Activated CD4-positive, alpha-beta memory T cell treated with anti-CD3 and anti-CD28 coated beads for 36 hours (primary cell): ENCODE measurements around the gene NEU3. TPM values are rescaled to one million over a fixed set of nuclear protein-coding genes. Genes with fewer than 3 reads are reported as not detected.
"Not testable (repeated sequence)": the region's sequence is repeated elsewhere in the genome, so short reads cannot be mapped to it uniquely, and the experiment has no call there.

ENCODE experiments used
- CTCF ChIA-PET: fragments of 350-600 bp; sonication (Branson Sonifier 250); formaldehyde crosslinking; loops from one replicate; lab custom pipeline; 2021; ENCODE audit warnings: antibody characterized with exemption, inconsistent platforms; lab: Charles Lee
- POLR2A ChIA-PET: fragments of 350-600 bp; sonication (Branson Sonifier 250); formaldehyde crosslinking; loops from one replicate; lab custom pipeline; 2021; ENCODE audit warnings: antibody characterized with exemption; lab: Charles Lee
- DNase-seq: peaks from one replicate; pipeline ENCODE4 v3.0.0-alpha.2; 2020
- H3K27ac Mint-ChIP-seq: one replicate; pipeline ENCODE4 v1.8.0; 2021; ENCODE audit warnings: mixed read lengths
- H3K27me3 Mint-ChIP-seq: one replicate; pipeline ENCODE4 v1.8.0; 2021; ENCODE audit warnings: mixed read lengths
- H3K36me3 Mint-ChIP-seq: one replicate; pipeline ENCODE4 v1.8.0; 2021; ENCODE audit warnings: mixed read lengths
- H3K4me1 Mint-ChIP-seq: one replicate; pipeline ENCODE4 v1.8.0; 2021; ENCODE audit warnings: low read depth, mixed read lengths
- H3K4me3 Mint-ChIP-seq: one replicate; pipeline ENCODE4 v1.8.0; 2021; ENCODE audit warnings: mild to moderate bottlenecking, mixed read lengths
- H3K9me3 Mint-ChIP-seq: one replicate; pipeline ENCODE4 v1.8.0; 2021; ENCODE audit warnings: mixed read lengths
- intact Hi-C: fragments of 100-400 bp; cut with micrococcal nuclease; formaldehyde crosslinking; loops from one replicate; pipeline ENCODE4 v1.15.1; 2023
- total RNA-seq, 2 experiments: library from RNA; stranded (reverse); gene quantifications; one replicate each; pipeline ENCODE4 v1.2.3, GENCODE V29; 2021

NEU3 gene
- total RNA-seq, 2 experiments from 2014 or later, result 13.6 to 14.3 TPM

GRCh38 chr11:75019200-75019599 is 30.5 kb downstream of the NEU3 start:
- H3K4me3 Mint-ChIP-seq, H3K27me3 Mint-ChIP-seq, H3K9me3 Mint-ChIP-seq, H3K27ac Mint-ChIP-seq, H3K36me3 Mint-ChIP-seq, DNase-seq, intact Hi-C loops, POLR2A ChIA-PET, H3K4me1 Mint-ChIP-seq: not testable (repeated sequence)
- CTCF ChIA-PET, result interaction anchor here (1.0 to 1.1 kb wide), 2 partner anchors 121 to 187 kb away, joined by 3 to 5 read pairs; no protein-coding TSS in a partner anchor

GRCh38 chr11:75020328-75020727 is 31.6 kb downstream of the NEU3 start:
- H3K4me3 Mint-ChIP-seq, H3K27ac Mint-ChIP-seq, DNase-seq, H3K4me1 Mint-ChIP-seq, H3K27me3 Mint-ChIP-seq, intact Hi-C loops, H3K36me3 Mint-ChIP-seq, POLR2A ChIA-PET, H3K9me3 Mint-ChIP-seq: not testable (repeated sequence)
- CTCF ChIA-PET, result interaction anchor here (0.8 to 8.7 kb wide), 3 partner anchors 11 to 229 kb away, joined by 5 to 120 read pairs (median 16); no protein-coding TSS in a partner anchor

GRCh38 chr11:75022296-75022695 is 33.6 kb downstream of the NEU3 start:
- Mint-ChIP-seq H3K27me3 (no peaks in the 10 kb centered on the region), H3K4me3 (no peak overlapping the region), H3K36me3 (no peaks in the 10 kb centered on the region), H3K4me1 (no peaks in the 10 kb centered on the region), H3K9me3 (peaks cover 3% of the 10 kb centered on the region), H3K27ac (no peak overlapping the region)
- intact Hi-C loops, result loop anchor here (2.0 kb wide), 1 partner anchor 119 kb away; no protein-coding TSS in a partner anchor
- DNase-seq, result no peak
- ChIA-PET POLR2A (interaction anchor here (0.6 to 0.8 kb wide), 2 partner anchors 8 to 73 kb away, joined by 3 read pairs; partner anchors contain the start of genes SPCS2 and XRRA1), CTCF (interaction anchor here (0.6 to 8.7 kb wide), 39 partner anchors 8 to 388 kb away, joined by 3 to 120 read pairs (median 5); partner anchors contain the start of genes NEU3 and TPBGL)

- H3K27ac Mint-ChIP-seq, result no peak overlapping the region
- H3K27me3 Mint-ChIP-seq, result no peaks in the 10 kb centered on the region
- peaks cover 3% of the 10 kb centered on the region for H3K9me3 Mint-ChIP-seq
- peak; percentile 85 for DNase-seq
- ChIA-PET POLR2A (interaction anchor here (0.6 to 0.8 kb wide), 2 partner anchors 9 to 74 kb away, joined by 3 read pairs; partner anchors contain the start of genes SPCS2 and XRRA1), CTCF (interaction anchor here (0.6 to 8.7 kb wide), 41 partner anchors 9 to 389 kb away, joined by 3 to 120 read pairs (median 5); partner anchors contain the start of genes NEU3 and TPBGL)
- intact Hi-C loops, result loop anchor here (1.0 to 2.0 kb wide), 3 partner anchors 118 to 225 kb away; no protein-coding TSS in a partner anchor
- H3K4me3 Mint-ChIP-seq, result no peak overlapping the region
- no peaks in the 10 kb centered on the region for H3K4me1 Mint-ChIP-seq
- no peaks in the 10 kb centered on the region for H3K36me3 Mint-ChIP-seq
These were observed 34.1 kb downstream of the NEU3 start for GRCh38 chr11:75022759-75023396.

GRCh38 chr11:75023446-75024067 is 34.8 kb downstream of the NEU3 start:
- DNase-seq, result no peak
- Mint-ChIP-seq H3K27me3 (no peaks in the 10 kb centered on the region), H3K27ac (no peak overlapping the region), H3K4me3 (no peak overlapping the region), H3K9me3 (peaks cover 3% of the 10 kb centered on the region), H3K36me3 (no peaks in the 10 kb centered on the region), H3K4me1 (no peaks in the 10 kb centered on the region)
- intact Hi-C loops, result loop anchor here (1.0 to 2.0 kb wide), 3 partner anchors 117 to 225 kb away; no protein-coding TSS in a partner anchor
- POLR2A ChIA-PET, result interaction anchor here (0.8 kb wide), 1 partner anchor 75 kb away, joined by 3 read pairs; the partner anchor contains the start of genes SPCS2 and XRRA1
- CTCF ChIA-PET, result interaction anchor here (0.9 to 8.7 kb wide), 24 partner anchors 9 to 354 kb away, joined by 3 to 120 read pairs (median 8); partner anchors contain the start of gene TPBGL

DNA sequence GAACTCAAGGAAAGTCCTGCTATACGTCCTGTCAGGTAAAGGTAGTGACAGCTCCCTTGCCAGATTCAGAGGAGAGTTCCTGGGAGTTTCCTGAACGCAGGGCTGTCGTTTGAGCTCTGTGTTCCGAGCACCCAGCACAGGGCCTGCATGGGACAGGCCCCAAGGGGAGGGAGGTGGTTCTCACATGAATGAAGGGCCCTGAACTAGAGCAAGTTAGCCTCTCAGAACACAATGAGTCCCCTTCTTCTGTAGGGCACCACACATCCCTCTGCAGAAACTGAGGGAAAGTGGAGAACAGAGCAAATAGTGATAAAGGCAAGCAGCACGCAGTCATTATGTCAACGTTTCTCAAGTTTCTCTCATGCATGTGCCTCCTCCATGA is 35.3 kb downstream of the NEU3 start:
- DNase-seq, result no peak
- intact Hi-C loops, result no loop called here
- Mint-ChIP-seq H3K27me3 (no peaks in the 10 kb centered on the region), H3K4me1 (no peaks in the 10 kb centered on the region), H3K36me3 (no peaks in the 10 kb centered on the region), H3K9me3 (no peaks in the 10 kb centered on the region), H3K4me3 (no peak overlapping the region), H3K27ac (no peak overlapping the region)
- CTCF ChIA-PET, result interaction anchor here (1.2 to 8.7 kb wide), 8 partner anchors 94 to 225 kb away, joined by 3 to 120 read pairs (median 23); partner anchors contain the start of gene TPBGL
- POLR2A ChIA-PET, result no interaction called here

GRCh38 chr11:75024764-75025211 is 36.1 kb downstream of the NEU3 start:
- H3K4me1 Mint-ChIP-seq, result no peaks in the 10 kb centered on the region
- H3K27ac Mint-ChIP-seq, result no peak overlapping the region
- POLR2A ChIA-PET, result no interaction called here
- no peaks in the 10 kb centered on the region for H3K36me3 Mint-ChIP-seq
- no peaks in the 10 kb centered on the region for H3K9me3 Mint-ChIP-seq
- CTCF ChIA-PET, result interaction anchor here (1.2 to 8.7 kb wide), 5 partner anchors 9 to 225 kb away, joined by 4 to 120 read pairs (median 26); partner anchors contain the start of gene TPBGL
- no peak for DNase-seq
- no peak overlapping the region for H3K4me3 Mint-ChIP-seq
- H3K27me3 Mint-ChIP-seq, result no peaks in the 10 kb centered on the region
- intact Hi-C loops, result no loop called here

DNA sequence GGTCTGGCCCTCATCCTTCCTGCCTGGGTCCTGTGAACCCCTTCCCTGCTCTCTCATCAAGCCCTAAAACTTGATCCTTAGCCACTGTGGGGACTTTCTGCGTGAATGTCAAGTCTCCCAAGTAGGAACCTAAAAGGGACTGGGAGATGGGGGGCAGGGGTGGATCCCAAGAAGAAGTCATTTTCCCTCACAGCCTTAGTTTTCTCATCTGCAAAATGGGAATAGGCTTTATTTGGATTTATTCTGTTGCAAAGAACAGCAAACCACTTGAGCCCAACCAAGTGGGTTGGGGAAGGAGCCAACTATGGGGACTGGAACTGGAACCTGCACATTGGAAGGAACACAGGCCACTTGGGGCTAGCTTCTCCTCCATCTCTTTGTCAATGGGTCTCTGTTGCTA is 36.8 kb downstream of the NEU3 start:
- intact Hi-C loops, result no loop called here
- no peak overlapping the region for H3K4me3 Mint-ChIP-seq
- CTCF ChIA-PET, result interaction anchor here (1.2 to 8.7 kb wide), 6 partner anchors 10 to 224 kb away, joined by 3 to 120 read pairs (median 9); no protein-coding TSS in a partner anchor

DNA sequence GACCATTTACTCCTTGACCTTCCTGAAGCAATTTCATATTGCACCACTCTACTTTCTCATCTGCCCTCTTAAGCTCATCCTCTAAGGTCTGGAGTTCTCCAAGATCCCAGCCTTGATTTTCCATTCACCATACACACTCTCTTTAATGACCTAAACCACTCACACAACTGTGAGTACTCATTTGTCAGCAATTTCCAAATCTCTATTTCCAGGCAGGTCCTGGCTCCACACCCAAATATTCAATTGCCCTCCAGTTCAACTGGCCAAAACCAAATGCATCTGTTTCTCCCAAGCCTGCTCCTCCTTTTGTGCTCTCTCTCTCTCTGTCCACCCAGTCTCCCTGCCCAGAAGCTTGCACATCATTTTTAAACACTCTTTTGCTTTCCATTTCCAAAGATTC is 39.6 kb downstream of the NEU3 start:
- CTCF ChIA-PET, result interaction anchor here (0.8 to 8.7 kb wide), 2 partner anchors 99 to 221 kb away, joined by 3 to 120 read pairs; no protein-coding TSS in a partner anchor
- no peaks in the 10 kb centered on the region for H3K36me3 Mint-ChIP-seq
- H3K4me3 Mint-ChIP-seq, result no peak overlapping the region
- POLR2A ChIA-PET, result no interaction called here
- H3K27ac Mint-ChIP-seq, result no peak overlapping the region
- intact Hi-C loops, result no loop called here
- no peaks in the 10 kb centered on the region for H3K4me1 Mint-ChIP-seq
- DNase-seq, result no peak
- no peaks in the 10 kb centered on the region for H3K27me3 Mint-ChIP-seq
- H3K9me3 Mint-ChIP-seq, result no peaks in the 10 kb centered on the region

More for the DNA sequence above, 36.8 kb downstream of the NEU3 start:
- no peaks in the 10 kb centered on the region for H3K36me3 Mint-ChIP-seq
- no peaks in the 10 kb centered on the region for H3K9me3 Mint-ChIP-seq
- no peaks in the 10 kb centered on the region for H3K4me1 Mint-ChIP-seq
- DNase-seq, result no peak
- POLR2A ChIA-PET, result no interaction called here
- no peak overlapping the region for H3K27ac Mint-ChIP-seq
- H3K27me3 Mint-ChIP-seq, result no peaks in the 10 kb centered on the region

DNA sequence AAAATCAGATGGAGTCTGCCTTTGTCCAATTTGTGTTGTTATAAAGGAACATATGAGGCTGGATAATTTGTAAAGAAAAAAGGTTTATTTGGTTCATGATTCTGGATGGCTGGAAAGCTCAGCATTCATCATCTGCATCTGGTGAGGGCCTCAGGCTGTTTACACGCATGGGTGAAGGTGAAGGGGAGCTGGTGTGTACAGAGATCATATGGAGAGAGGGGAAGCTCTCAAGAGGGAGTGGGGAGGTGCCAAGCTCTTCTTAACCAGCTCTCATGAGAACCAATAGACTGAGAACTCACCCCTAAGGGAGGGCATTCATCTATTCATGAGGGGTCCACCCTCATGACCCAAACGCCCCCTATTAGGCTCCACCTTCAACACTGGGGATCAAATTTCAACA is 40.0 kb downstream of the NEU3 start:
- H3K9me3 Mint-ChIP-seq, result no peaks in the 10 kb centered on the region
- no peak overlapping the region for H3K27ac Mint-ChIP-seq
- intact Hi-C loops, result no loop called here
- POLR2A ChIA-PET, result no interaction called here
- H3K4me1 Mint-ChIP-seq, result no peaks in the 10 kb centered on the region
- no peaks in the 10 kb centered on the region for H3K27me3 Mint-ChIP-seq
- no peaks in the 10 kb centered on the region for H3K36me3 Mint-ChIP-seq
- no peak overlapping the region for H3K4me3 Mint-ChIP-seq
- CTCF ChIA-PET, result interaction anchor here (0.8 to 8.7 kb wide), 2 partner anchors 99 to 221 kb away, joined by 3 to 120 read pairs; no protein-coding TSS in a partner anchor
- no peak for DNase-seq

DNA sequence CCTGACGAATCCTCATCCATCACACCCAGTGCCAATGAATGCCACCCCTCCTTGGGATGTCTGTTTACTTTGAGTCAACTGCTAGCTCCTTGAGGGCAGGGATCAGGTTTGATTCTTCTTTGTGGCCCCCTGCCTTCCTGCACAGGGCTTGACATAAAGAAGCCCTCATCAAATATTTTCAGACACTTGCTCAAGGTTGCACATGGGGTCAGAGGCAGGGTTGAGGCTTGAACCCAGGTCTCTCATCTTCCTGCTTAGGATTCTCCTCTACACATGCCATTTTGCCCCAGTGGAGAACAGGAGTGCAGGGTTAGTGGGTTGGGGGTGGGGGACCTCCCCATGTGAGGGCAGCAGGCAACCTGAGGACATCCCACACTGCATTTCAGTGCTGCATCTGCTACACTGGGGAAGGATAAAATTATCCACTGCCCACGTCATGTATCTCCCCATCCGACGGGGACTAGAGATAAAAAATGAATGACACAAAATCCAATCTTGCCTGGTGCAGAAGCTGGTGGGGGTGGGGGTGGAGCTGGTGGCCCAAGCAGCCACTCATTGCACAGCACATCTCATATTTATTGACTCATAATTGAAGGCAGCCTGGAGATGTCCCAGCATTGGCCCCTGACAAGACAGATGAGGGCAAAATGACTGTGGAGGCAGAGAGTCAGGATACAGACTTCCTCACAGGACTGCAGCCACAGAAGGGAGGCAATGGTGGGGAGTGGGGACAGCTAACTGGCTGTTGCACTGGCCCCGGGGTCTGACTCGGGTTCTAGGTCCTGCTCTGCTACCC is 41.3 kb downstream of the NEU3 start:
- ChIA-PET CTCF (interaction anchor here (1.5 to 4.2 kb wide), 5 partner anchors 8 to 219 kb away, joined by 5 to 36 read pairs (median 14); no protein-coding TSS in a partner anchor), POLR2A (no interaction called here)
- H3K27ac Mint-ChIP-seq, result no peak overlapping the region
- intact Hi-C loops, result no loop called here
- H3K4me1 Mint-ChIP-seq, result no peaks in the 10 kb centered on the region
- H3K4me3 Mint-ChIP-seq, result no peak overlapping the region
- no peaks in the 10 kb centered on the region for H3K9me3 Mint-ChIP-seq
- no peak for DNase-seq
- H3K27me3 Mint-ChIP-seq, result no peaks in the 10 kb centered on the region
- H3K36me3 Mint-ChIP-seq, result no peaks in the 10 kb centered on the region
